Measurements from ENCODE around the gene OGFOD3. TPM values are rescaled to one million over a fixed set of nuclear protein-coding genes. Genes with fewer than 3 reads are reported as not detected.

Gene OGFOD3
- total RNA-seq, 1 experiment from 2014 or later, result 25.0 TPM

- Histone ChIP-seq H3K4me1 (ENCODE audit: insufficient read depth, low read length, poor library complexity, severe bottlenecking) (peaks cover 17% of the 10 kb centered on the region), H3K27me3 (replicated peaks; ENCODE audit: insufficient read depth, low read depth, low read length, poor library complexity) (no peaks in the 10 kb centered on the region), H3K4me3 (ENCODE audit: low read depth, low read length, poor library complexity, severe bottlenecking) (no peak overlapping the region), H3K36me3 (ENCODE audit: insufficient read depth, low read length, poor library complexity, severe bottlenecking) (no peaks in the 10 kb centered on the region), H3K27ac (ENCODE audit: low read depth, low read length, poor library complexity, severe bottlenecking) (no peak overlapping the region), H3K9me3 (ENCODE audit: low read depth, low read length, poor library complexity, severe bottlenecking) (no peaks in the 10 kb centered on the region)
- ChIA-PET CTCF (no interaction called here), POLR2A (ENCODE audit: low non-redundant PET) (interaction anchor here (0.6 kb wide), 1 partner anchor 78 kb away, joined by 5 read pairs; the partner anchor contains the start of gene CSNK1D)
- BruUV-seq (replicated peaks), result no TSS peak
- TF ChIP-seq, protein P1, sequence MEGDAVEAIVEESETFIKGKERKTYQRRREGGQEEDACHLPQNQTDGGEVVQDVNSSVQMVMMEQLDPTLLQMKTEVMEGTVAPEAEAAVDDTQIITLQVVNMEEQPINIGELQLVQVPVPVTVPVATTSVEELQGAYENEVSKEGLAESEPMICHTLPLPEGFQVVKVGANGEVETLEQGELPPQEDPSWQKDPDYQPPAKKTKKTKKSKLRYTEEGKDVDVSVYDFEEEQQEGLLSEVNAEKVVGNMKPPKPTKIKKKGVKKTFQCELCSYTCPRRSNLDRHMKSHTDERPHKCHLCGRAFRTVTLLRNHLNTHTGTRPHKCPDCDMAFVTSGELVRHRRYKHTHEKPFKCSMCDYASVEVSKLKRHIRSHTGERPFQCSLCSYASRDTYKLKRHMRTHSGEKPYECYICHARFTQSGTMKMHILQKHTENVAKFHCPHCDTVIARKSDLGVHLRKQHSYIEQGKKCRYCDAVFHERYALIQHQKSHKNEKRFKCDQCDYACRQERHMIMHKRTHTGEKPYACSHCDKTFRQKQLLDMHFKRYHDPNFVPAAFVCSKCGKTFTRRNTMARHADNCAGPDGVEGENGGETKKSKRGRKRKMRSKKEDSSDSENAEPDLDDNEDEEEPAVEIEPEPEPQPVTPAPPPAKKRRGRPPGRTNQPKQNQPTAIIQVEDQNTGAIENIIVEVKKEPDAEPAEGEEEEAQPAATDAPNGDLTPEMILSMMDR (conservative IDR thresholded peaks at IDR 0.05; ENCODE audit: low read depth, low read length), result no peak
- no peak for TF ChIP-seq EZH2 (IDR thresholded peaks at IDR 0.05; ENCODE audit: borderline replicate concordance, low read depth, low read length, poor library complexity, severe bottlenecking)
- intact Hi-C loops (cut with micrococcal nuclease; ENCODE audit: unreplicated experiment), result loop anchor here (5.0 kb wide), 1 partner anchor 416 kb away; no protein-coding TSS in a partner anchor
- no peak for DNase-seq (ENCODE audit: low spot score)
Observed at GRCh38 chr17:82351254-82351712, 67.1 kb downstream of the OGFOD3 start.

DNA sequence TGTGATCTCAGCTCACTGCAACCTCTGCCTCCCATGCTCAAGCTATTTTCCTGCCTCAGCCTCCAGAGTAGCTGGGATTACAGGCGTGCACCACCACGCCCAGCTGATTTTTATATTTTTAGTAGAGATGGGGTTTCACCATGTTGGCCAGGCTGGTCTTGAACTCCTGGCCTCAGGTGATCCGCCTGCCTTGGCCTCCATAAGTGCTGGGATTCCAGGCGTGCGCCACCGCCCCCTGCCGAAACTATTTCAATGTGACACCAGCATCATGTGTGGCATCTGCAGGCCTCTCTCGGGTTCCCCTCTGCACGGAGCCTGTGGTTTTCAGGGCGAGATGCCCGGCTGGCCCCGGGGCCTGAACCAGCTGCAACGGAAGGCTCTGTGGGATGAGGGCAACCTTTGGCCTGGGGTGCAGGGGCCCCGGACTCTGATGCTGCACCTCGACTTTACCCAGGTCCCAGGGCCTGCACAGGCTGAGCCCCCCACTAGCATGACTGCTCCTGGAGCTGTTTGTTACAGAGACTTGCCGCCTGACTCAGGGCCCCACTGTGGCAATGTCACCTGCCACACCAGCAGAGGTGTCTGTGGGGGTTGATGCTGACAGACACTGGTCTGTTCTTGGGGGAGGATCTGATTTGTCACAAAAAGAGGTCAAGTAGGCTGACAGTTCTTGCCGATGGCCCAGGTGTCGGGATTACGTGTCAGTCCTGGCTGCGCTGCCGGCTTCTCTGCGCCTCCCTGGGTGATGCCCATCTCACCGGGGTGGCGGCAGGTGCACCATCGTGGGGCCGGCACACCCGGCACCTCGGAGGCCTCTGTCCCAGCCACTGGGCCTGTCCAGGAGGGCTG is 68.0 kb downstream of the OGFOD3 start:
- H3K4me1 ChIP-seq (ENCODE audit: insufficient read depth, low read length, poor library complexity, severe bottlenecking), result peaks cover 17% of the 10 kb centered on the region
- no peak overlapping the region for H3K4me3 ChIP-seq (ENCODE audit: low read depth, low read length, poor library complexity, severe bottlenecking)
- no TSS peak for BruUV-seq (replicated peaks)
- H3K27ac ChIP-seq (ENCODE audit: low read depth, low read length, poor library complexity, severe bottlenecking), result no peak overlapping the region
- H3K27me3 ChIP-seq (replicated peaks; ENCODE audit: insufficient read depth, low read depth, low read length, poor library complexity), result no peaks in the 10 kb centered on the region
- H3K9me3 ChIP-seq (ENCODE audit: low read depth, low read length, poor library complexity, severe bottlenecking), result no peaks in the 10 kb centered on the region
- CTCF ChIA-PET, result no interaction called here
- intact Hi-C loops (cut with micrococcal nuclease; ENCODE audit: unreplicated experiment), result loop anchor here (5.0 kb wide), 1 partner anchor 417 kb away; no protein-coding TSS in a partner anchor
- no peaks in the 10 kb centered on the region for H3K36me3 ChIP-seq (ENCODE audit: insufficient read depth, low read length, poor library complexity, severe bottlenecking)
- POLR2A ChIA-PET (ENCODE audit: low non-redundant PET), result no interaction called here
- no peak for TF ChIP-seq EZH2 (IDR thresholded peaks at IDR 0.05; ENCODE audit: borderline replicate concordance, low read depth, low read length, poor library complexity, severe bottlenecking)
- TF ChIP-seq, protein P1 (conservative IDR thresholded peaks at IDR 0.05; ENCODE audit: low read depth, low read length), result no peak
- DNase-seq (ENCODE audit: low spot score), result no peak

DNA sequence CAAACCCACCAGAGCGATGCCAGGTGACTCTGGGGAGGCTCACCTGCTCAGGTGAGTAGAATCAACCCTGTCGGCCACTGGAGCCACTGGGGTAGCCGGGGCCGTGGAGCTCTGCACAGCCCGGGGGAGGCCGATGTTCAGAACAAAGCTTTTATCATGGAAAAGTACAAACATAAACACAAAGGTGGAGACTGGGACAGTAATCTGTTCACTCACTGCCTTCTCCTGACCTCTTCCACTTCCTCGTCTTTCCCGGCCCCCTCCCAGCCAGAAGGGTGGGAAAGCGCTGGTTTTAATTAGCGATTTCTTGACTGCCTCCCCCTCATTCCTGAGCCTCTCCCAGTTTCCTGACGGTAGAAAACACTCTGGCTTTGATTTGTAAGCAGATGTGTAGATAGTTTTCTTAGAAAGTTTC is 69.1 kb downstream of the OGFOD3 start:
- Histone ChIP-seq H3K27me3 (replicated peaks; ENCODE audit: insufficient read depth, low read depth, low read length, poor library complexity) (no peaks in the 10 kb centered on the region), H3K9me3 (ENCODE audit: low read depth, low read length, poor library complexity, severe bottlenecking) (no peaks in the 10 kb centered on the region), H3K4me3 (ENCODE audit: low read depth, low read length, poor library complexity, severe bottlenecking) (no peak overlapping the region), H3K36me3 (ENCODE audit: insufficient read depth, low read length, poor library complexity, severe bottlenecking) (no peaks in the 10 kb centered on the region), H3K27ac (ENCODE audit: low read depth, low read length, poor library complexity, severe bottlenecking) (no peak overlapping the region), H3K4me1 (ENCODE audit: insufficient read depth, low read length, poor library complexity, severe bottlenecking) (peaks cover 17% of the 10 kb centered on the region)
- no TSS peak for BruUV-seq (replicated peaks)
- no peak for TF ChIP-seq EZH2 (IDR thresholded peaks at IDR 0.05; ENCODE audit: borderline replicate concordance, low read depth, low read length, poor library complexity, severe bottlenecking)
- TF ChIP-seq, protein P1 (conservative IDR thresholded peaks at IDR 0.05; ENCODE audit: low read depth, low read length), result no peak
- intact Hi-C loops (cut with micrococcal nuclease; ENCODE audit: unreplicated experiment), result no loop called here
- DNase-seq (ENCODE audit: low spot score), result no peak
- POLR2A ChIA-PET (ENCODE audit: low non-redundant PET), result no interaction called here
- CTCF ChIA-PET, result no interaction called here

All from A673 (cell line).